ENCODE measurements around the gene PGAM2. TPM values are rescaled to one million over a fixed set of nuclear protein-coding genes. Genes with fewer than 3 reads are reported as not detected.
"Not testable (repeated sequence)": the region's sequence is repeated elsewhere in the genome, so short reads cannot be mapped to it uniquely, and the experiment has no call there.

The PGAM2 gene
- total RNA-seq, 1 donor from 2014 or later, result not detected

DNA sequence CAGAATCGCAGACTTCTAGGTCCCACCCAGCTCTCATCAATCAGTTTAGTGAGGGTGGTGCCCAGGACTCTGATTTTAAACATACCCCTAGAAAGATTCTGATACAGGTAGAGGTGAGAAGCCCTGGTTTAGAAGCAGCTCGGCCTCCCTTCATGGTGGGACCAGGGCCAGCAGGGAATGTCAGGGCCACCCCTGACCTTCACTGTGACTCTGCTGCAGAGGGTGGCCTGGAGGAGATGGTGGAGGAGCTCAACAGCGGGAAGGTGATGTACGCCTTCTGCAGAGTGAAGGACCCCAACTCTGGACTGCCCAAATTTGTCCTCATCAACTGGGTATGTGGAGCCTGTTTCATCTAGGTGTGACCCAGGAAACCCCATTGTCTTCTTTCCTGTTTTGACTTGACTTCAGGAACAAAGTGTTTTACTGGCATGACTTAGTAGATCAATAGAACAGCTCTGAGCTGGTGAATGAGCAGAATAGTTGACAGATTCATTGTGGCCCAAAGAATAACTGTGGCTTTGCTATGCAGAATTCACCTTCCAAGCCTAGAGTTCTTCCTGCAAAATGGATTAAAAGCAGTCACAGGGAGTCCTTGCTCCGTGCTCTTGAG lies 13.7 kb downstream of the PGAM2 start:
- no peak for DNase-seq (ENCODE audit: low read depth in 2 of 2)

DNA sequence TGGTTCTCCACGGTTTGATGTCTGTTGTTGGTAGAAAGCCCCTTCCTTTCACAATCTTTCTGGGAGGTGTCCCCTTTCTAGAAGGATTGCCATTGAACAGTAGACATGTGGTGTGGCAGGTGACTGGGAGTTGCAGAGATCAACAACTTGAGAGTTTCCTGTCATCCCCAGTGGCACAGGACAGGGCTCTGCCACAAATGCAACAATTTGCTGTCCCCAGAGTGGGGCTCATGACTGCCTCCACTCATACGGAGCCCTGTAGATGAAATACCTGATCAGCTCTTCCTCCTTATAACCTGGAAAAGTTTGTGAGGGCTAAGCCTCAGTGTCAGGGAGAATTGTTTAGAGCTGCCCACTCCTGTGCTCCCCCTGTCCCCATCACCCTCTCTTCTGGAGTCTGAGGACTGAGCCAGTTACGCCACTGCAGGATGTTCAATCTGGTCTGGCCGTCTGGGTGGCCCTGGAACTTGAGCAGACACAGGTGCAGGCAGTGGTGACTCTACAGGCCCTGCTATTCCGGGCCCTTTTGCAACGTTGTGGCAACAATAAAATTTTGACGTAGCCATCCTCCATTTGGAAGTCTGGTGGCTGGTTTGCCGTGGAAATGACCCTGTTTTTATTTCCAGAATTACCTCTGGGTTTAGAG lies 14.3 kb downstream of the PGAM2 start:
- DNase-seq (ENCODE audit: low read depth in 2 of 2), result no peak

DNA sequence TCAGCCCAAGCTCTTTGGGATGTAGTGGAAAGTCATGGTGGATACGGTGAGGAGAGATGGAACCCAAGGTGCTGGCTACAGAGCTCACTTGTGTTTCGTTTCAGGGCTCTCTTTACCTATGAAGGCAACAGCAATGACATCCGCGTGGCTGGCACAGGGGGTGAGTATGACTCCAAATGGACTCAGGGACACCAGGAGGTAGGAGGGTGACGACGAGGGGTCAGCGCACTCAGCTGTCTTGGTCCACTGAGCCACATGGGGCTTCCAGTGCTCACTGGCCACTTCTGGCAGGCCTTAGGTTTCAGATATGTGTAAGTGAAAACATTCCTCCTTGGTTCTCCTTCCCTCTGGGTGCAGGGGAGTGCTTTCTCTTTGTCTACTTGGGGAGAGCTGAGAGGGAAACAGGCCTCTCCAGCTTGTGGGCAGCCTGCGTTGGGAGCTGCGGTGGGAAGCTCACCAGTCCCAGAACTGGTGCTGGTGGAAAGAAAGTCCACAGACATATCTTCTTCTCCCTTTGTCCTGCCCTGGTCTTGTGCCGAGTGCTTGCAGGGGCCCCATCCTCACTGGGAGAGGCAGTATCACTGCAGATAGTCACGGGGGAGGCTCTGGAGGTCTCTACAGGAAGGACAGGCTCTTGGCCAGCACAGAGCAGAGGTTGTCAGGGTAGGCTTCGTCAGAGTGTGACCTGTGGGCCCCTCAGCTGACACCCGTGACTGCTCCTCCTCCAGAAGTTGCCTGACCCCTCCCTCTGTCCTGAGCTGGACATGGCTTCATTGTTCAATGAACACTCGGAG lies 15.0 kb downstream of the PGAM2 start:
- no peak for DNase-seq (ENCODE audit: low read depth in 2 of 2)

DNA sequence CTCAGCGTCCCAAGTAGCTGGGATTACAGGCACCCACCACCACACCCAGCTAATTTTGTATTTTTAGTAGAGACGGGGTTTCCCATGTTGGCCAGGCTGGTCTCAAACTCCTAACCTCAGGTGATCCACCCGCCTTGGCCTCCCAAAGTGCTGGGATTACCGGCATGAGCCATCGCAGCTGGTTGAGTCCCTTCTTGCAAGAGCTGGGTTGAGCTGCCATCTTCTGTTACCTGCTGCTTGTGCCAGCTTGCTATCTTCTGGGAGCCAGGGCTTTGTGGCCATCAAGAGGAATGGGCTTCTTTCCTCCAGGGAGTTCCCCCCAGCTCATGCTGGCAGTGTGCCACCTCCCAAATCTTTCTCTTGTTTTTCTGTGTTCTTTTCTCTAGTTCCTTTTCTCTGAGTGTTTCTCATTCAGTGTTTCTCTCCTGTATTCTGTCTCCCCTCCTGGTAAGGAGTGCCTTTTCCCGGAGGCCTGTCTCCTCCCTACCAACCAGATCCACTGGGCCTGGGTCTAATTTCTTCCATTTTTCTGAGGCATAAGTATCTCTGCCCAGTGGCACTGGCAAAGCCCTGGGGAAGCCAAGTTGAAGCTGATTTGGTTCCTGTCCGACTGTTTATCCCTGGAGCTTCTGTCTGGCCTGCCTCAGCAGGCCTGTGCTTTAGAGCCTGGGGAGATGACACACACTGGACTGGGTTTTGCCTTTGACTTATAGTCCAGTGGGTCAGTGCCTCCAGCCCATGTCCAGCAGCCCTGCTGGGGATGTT lies 17.2 kb downstream of the PGAM2 start:
- DNase-seq (ENCODE audit: low read depth in 2 of 2), result no peak

DNA sequence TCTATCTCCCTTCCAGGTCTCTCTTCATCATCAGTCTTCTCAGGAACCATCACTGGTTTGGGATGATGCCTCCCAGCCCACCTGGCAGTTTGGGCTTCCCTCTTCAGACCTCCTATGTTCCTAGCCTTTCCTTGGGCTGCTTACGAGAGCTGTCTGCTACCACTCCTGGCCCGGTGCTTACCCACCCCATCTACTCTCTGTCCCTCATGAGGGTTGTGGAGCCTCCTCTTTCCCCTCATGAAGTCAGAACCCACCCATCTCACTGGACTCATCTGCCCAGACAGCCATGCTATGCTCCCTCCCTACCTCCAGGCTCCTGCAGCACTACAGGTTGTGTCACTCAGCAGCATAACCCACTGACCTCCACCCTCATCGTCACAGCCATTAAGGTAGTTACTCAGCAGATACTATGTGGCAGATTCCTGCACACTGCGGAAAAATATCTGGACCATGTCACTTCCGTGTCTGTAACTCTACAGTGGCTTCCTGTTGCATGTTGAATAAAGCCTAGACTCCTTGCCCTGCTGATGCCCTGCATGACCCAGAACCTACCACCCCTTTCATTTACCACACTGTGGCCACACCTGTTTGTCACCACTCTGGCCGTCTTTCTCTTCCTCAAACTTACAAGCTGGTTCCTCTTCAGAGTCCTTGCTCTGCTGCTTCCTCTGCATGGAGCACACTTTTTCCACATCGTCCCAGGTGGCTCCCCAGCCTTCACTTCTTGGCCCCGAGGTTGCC lies 18.9 kb downstream of the PGAM2 start:
- peak; percentile 45 to 48 for DNase-seq (ENCODE audit: low read depth in 2 of 2)

DNA sequence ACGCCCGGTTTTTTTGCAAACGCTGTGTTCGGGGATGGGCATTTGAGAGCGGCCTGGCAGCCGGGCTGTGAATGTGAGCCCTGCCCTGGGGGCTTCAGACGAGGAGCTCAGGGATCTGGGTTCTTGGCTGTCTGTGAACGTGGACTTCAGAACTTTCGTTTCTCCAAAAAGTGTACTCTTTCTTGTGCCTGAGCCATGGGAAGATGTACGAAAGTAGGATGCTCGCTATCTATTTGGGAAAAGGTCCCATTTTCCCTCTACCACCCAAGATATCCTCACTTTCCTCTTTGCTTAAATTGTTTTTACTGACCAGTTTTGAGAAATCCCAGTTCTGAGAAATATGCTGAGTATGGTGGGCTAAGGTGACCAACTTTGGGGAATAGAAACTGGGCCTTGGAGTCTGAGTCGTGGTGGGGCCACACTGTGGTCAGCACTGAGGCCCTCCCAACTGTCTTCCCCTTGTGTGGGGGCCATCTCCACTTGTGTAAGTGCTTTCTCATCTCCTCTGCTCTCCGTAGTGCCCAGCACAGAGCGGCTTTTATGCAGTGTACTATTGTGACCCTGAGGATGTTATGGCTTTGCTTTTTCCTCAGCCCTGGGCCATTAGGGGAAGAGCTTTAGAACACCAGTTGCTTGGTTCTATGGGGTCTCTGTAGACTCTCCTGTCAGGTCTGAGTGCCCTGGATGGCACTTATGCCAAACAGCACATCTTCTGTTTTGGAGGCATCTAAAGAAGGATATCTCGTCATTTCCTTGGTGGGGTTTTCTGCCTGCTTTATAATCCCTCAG lies 19.9 kb downstream of the PGAM2 start:
- DNase-seq (ENCODE audit: low read depth in 2 of 2), result no peak

DNA sequence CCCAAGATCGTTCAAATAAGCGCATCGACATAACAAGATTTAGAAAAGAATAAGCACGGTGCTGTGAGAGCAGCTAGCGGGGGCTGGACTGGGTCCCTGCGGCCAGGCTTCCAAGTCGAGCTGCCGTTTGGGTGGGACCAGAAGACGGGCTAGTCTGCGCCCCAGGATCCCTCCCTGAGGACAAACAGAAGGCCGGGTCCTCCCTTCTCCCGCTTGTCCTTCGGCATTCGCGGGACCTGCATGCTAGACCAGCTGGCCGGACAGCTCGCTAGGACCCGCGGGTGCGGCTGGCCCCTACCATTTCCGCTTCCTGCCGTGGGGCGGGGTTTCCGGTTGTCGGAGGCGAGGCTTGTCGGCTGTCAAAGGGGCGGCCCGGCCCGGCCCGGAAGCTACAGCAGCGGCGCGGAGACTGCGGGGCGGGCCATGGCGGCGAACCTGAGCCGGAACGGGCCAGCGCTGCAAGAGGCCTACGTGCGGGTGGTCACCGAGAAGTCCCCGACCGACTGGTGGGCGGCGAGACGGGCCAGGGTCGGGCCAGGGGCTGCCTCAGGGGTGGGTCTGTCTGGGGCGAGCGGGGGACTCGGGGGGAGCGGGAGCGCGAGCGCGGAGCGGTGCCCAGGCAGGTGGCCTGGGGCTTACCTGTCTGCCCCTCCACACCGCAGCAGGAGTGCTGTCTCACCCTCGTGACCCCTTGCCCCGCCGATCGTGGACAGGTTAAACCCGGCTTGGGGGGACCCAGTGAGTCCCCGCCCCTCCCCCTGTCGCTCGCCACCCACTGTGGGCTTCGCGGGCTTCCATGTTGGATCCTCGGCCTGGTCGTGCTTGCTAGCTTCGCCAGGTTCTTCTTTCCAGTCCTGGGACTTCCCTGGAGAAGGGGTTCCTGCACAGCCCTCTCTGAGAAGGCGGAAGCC lies 20.8 kb downstream of the PGAM2 start, which contains the start of gene DBNL:
TSS of gene DBNL (plus strand) at position 388 of the 911 bp plus-strand sequence. CDS start at position 424, 36 bp downstream.
- peak; percentile 63 to 86 for DNase-seq (ENCODE audit: low read depth in 2 of 2)

DNA sequence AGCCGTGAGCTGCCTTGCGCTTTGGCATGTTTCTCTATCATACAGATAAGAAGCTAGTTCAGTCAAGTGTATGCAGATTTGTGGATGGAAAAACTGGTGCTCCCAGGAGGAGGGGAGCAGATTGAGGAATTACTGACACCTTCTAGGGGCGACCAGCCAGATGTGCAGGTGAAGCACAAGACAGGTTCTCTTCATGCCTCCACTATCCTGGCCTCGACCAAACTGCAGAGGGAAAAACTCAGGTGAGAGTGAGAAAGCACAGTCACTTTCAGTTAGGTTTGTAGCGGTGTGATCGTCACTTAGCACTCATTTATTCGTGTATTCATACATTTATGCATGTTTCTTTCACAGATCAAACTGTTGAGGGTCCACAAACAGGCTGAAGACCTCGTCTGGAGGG lies 21.5 kb downstream of the PGAM2 start:
- no peak for DNase-seq (ENCODE audit: low read depth in 2 of 2)

DNA sequence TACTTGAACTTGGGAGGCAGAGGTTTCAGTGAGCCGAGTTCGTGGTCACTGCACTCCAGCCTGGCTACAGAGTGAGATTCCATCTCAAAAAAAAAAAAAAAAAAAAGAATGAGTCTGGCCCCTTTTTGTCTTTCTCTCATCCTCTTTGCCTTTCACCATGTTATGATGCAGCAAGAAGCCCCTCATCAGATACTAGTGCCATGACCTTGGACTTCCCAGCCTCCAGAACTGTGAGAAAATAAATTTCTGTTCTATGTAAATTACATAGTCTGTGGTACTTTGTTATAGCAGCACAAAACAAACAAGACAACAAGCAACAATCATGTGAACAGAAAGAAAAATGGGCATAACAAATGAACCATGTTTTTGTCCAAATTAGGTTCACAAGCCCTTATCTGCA lies 23.1 kb downstream of the PGAM2 start:
- DNase-seq (ENCODE audit: low read depth in 2 of 2), result no peak

DNA sequence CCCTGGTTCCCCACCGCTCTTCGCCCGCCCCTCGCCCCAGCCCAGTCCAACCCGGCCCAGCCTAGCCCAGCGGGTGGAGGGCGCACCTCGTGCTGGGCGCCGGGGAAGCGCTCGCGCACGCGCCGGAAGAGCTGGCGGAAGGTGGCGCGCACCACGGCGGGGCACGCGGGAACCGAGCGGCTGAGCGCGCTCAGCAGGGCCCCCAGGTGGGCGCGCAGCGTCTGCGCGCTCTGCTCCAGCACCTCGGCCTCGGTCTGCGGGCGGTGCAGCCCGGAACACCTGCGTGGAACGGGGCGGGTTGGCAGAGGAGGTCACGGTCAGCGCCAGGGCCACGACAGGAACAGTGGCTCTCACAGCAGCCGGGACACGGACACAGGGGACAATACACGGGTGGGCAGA lies 24.9 kb downstream of the PGAM2 start:
- DNase-seq (ENCODE audit: low read depth in 2 of 2), result peak in 1 of 2 donors; percentile 28

DNA sequence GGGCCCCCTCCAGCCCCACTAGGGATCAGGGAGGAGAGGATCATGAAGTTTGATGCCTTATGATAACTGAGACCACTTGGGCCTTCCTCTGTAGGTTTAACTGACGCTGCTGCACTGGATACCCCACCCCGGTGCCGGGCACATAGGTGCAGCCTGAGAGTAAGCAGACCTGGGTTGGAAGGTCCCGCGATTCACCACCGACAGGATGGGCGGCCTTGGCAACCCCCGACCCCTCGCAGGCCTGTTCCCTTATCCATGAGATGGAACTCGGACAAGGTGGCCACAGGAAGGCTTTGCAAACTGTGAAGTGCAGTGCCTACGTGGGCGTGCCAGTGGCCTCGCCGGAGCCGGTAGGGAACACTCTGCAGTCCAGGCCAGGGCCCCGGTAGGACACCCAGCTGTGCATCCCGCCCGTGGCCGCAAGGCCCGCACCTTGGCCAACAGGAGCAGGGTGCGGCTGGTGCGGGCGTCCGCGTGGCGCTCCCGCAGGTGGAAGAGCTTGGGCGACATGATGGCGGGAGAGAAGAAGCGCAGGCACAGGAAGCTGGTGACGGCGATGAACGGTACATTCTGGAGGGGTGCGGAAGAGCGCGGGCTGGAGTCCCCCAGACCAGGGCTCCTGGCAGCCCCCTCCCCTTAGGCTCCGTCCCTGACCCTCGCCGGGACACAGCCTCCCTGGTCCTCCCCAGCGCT lies 25.4 kb downstream of the PGAM2 start:
- DNase-seq (ENCODE audit: low read depth in 2 of 2), result not testable (repeated sequence)

DNA sequence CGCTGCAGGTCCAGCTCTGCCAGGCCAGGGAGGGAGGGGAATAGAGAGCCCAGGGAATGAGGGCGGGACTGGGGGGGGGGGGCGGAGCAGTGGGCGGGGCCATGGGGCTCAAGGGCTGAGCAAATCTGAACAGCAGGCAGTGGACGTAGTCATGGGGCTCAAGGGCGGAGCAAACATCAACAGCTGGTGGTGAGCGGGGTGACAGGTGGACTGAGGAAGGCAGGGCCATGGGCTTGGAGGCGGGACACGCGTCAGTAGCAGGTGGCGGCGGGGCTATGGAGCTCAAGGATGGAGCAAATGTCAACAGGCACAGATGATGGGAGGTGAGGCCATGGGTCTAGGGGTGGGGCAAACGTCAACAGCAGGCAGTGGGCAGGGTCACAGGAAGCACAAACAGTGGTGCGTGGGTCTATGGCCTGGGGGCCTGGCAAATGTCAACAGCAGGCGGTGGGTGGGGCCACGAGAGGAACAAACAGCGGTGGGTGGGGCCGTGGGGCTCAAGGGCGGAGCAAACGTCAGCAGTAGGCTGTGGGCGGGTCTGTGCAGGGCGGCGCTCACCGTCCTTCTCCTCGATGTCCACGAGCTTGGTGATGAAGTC lies 26.3 kb downstream of the PGAM2 start:
- peak; percentile 33 to 63 for DNase-seq (ENCODE audit: low read depth in 2 of 2)

DNA sequence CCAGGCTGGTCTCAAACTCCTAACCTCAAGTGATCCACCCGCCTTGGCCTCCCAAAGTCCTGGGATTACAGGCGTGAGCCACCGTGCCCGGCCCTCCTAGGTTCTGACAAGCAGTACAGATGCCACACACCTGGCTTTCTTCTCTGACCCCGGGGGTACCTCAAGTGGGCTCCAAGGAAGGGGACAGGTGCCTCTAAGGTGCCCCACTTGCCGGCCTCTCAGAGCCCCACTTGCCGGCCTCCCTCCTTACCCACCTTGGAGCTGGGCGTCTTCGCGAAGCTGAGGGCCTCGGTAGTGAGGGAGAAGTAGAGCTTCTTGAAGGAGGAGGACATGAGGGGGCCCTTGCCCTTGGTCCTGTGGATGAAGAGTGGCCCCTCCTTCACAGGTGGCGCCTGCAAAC lies 26.8 kb downstream of the PGAM2 start:
- not testable (repeated sequence) for DNase-seq (ENCODE audit: low read depth in 2 of 2)

DNA sequence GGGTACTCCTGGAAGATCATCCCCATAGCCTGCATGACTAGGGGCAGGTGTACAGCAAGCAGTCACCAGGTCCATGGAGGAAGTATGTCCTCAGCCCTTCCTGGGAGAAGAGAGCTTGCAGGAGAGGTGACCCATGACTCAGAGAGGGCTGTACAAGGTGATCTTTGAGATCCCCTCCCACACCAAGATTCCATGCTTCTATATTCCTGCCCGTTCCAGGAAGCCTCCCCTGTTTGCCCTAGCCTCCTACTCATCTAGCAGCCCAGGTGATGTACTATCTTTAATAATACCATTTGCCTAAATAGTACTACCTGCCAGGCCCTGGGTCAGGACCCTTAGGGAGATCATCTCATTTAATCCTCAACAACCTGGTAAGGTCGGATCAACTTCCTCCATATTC lies 27.4 kb downstream of the PGAM2 start:
- DNase-seq (ENCODE audit: low read depth in 2 of 2), result not testable (repeated sequence)

DNA sequence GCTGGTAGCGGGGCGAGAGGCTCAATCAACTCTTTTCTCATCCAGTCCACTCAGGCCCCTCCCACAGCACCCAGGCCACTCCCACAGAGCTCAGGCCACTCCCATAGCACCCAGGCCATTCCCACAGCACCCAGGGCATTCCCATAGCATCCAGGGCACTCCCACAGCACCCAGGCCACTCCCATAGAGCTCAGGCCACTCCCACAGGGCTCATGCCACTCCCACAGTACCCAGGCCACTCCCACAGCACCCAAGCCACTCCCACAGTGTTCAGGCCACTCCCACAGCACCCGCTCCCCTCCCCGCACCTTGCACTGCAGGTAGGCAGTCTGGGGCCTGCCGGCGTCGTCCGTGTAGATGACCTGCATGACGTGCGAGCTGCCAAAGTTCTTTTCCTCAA lies 29.0 kb downstream of the PGAM2 start:
- DNase-seq (ENCODE audit: low read depth in 2 of 2), result peak in 1 of 2 donors; percentile 34

DNA sequence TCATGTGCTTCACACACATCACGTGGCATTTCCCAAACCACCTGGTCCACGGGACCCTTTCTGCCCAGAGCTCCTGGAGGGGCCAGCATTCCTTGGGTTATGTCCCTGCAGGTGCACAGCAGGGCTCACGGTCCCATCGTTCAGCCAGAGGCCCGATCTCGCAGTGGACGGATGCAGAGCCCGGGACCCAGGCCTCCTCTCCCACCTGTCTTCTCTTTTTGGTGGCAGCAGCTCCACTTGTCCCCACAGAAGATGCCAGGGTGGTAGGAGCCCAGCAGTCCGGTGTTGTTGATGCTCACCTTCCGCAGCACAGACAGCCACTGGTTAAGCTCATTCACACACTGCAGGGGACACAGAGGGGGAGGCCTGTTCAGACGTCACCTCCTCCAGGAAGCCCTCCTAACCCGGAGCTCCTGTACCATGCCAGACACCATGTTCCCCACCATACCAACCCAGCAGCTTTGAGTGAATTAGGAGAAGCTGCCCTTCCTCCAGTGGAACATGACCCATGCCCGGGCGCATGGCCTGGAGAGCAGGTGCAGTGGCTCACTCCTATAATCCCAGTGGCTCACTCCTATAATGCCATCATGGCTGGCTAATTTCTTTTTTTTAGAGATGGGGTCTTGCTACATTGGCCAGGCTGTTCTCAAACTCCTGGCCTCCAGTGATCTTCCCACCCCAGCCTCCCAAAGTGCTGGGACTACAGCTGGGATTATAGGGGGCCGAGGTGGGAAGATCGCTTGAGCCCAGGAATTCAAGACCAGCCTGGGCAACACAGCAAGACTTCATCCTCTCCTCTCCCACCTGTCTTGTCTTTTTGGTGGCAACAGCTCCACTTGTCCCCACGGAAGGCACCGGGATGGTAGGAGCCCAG lies 31.2 kb downstream of the PGAM2 start:
- not testable (repeated sequence) for DNase-seq (ENCODE audit: low read depth in 2 of 2)

DNA sequence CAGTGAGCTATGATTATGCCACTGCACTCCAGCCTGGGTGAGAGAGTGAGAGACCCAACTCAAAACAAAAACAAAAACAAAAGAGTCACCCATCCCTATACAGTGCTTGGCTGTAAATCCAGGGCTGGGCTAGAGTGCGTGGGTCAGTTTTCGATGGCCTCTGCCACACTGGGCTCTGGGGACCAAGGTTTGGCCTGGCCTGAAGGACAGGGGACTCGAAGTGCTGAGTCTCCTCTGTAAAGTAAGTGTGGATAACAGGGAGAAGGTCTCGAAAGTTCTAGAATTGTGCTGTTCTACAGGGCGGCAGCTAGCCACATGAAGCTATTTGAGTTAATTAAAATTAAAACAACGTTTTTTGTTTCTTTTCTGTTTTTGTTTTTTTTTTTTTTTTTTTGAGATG lies 33.3 kb downstream of the PGAM2 start:
- not testable (repeated sequence) for DNase-seq (ENCODE audit: low read depth in 2 of 2)

Measured in dermis microvascular lymphatic vessel endothelial cell (primary cell).